ENCODE measurements around the gene TBC1D2B. TPM values are rescaled to one million over a fixed set of nuclear protein-coding genes. Genes with fewer than 3 reads are reported as not detected.
"Not testable (repeated sequence)": the region's sequence is repeated elsewhere in the genome, so short reads cannot be mapped to it uniquely, and the experiment has no call there.

Gene TBC1D2B
- polyA plus RNA-seq, 4 donors: 7.6 to 44.4 (median 11.9) TPM

- FAIRE-seq; H3K4me3 ChIP-seq (ENCODE audit: low read depth in 1 of 3, low read length in 3 of 3); H3K9me3 ChIP-seq (ENCODE audit: control insufficient read depth in 2 of 2, insufficient read depth in 1 of 2, low read depth in 1 of 2, low read length in 1 of 2); H3K27ac ChIP-seq (ENCODE audit: low read depth in 1 of 3, low read length in 2 of 3); H3K4me1 ChIP-seq (ENCODE audit: control insufficient read depth in 3 of 3, insufficient read depth in 2 of 3, low read depth in 1 of 3, low read length in 2 of 3); DNase-seq; H3K27me3 ChIP-seq (ENCODE audit: control insufficient read depth in 3 of 3, insufficient read depth in 3 of 3, low read length in 3 of 3); H3K36me3 ChIP-seq (ENCODE audit: control insufficient read depth in 3 of 3, insufficient read depth in 2 of 3, low read depth in 1 of 3, low read length in 3 of 3): not testable (repeated sequence)
- 86 to 92% (median 90%) methylated on average over 20 to 26 of the region's 26 CpGs for WGBS, 3 donors
Observed at GRCh38 chr15:77976760-77977525, 100.6 kb downstream of the TBC1D2B start.

- DNase-seq; H3K36me3 ChIP-seq (ENCODE audit: control insufficient read depth in 3 of 3, insufficient read depth in 2 of 3, low read depth in 1 of 3, low read length in 3 of 3); H3K9me3 ChIP-seq (ENCODE audit: control insufficient read depth in 2 of 2, insufficient read depth in 1 of 2, low read depth in 1 of 2, low read length in 1 of 2): not testable (repeated sequence)
Observed at GRCh38 chr15:77976095-77976450, 101.4 kb downstream of the TBC1D2B start.

GRCh38 chr15:77975332-77976094, 102.0 kb downstream of the TBC1D2B start:
- Histone ChIP-seq H3K27ac (ENCODE audit: low read depth in 1 of 3, low read length in 2 of 3) (no peak overlapping the region), H3K27me3 (ENCODE audit: control insufficient read depth in 3 of 3, insufficient read depth in 3 of 3, low read length in 3 of 3) (no peaks in the 10 kb centered on the region), H3K9me3 (ENCODE audit: control insufficient read depth in 2 of 2, insufficient read depth in 1 of 2, low read depth in 1 of 2, low read length in 1 of 2) (no peaks in the 10 kb centered on the region), H3K4me3 (ENCODE audit: low read depth in 1 of 3, low read length in 3 of 3) (no peak overlapping the region), H3K36me3 (ENCODE audit: control insufficient read depth in 3 of 3, insufficient read depth in 2 of 3, low read depth in 1 of 3, low read length in 3 of 3) (no peaks in the 10 kb centered on the region), H3K4me1 (ENCODE audit: control insufficient read depth in 3 of 3, insufficient read depth in 2 of 3, low read depth in 1 of 3, low read length in 2 of 3) (no peaks in the 10 kb centered on the region)
- FAIRE-seq (no peak), DNase-seq (no peak)
- 82 to 87% (median 87%) methylated on average over 22 to 26 of the region's 26 CpGs for WGBS, 3 donors

More at GRCh38 chr15:77976095-77976450, 101.4 kb downstream of the TBC1D2B start:
- WGBS, 3 donors: 91 to 98% (median 93%) methylated on average over 9 to 11 of the region's 11 CpGs
- not testable (repeated sequence) for H3K4me1 ChIP-seq (ENCODE audit: control insufficient read depth in 3 of 3, insufficient read depth in 2 of 3, low read depth in 1 of 3, low read length in 2 of 3); FAIRE-seq; H3K4me3 ChIP-seq (ENCODE audit: low read depth in 1 of 3, low read length in 3 of 3); H3K27me3 ChIP-seq (ENCODE audit: control insufficient read depth in 3 of 3, insufficient read depth in 3 of 3, low read length in 3 of 3); H3K27ac ChIP-seq (ENCODE audit: low read depth in 1 of 3, low read length in 2 of 3)

- Histone ChIP-seq H3K27ac (ENCODE audit: low read depth in 1 of 3, low read length in 2 of 3) (no peak overlapping the region), H3K4me1 (ENCODE audit: control insufficient read depth in 3 of 3, insufficient read depth in 2 of 3, low read depth in 1 of 3, low read length in 2 of 3) (no peaks in the 10 kb centered on the region), H3K4me3 (ENCODE audit: low read depth in 1 of 3, low read length in 3 of 3) (no peak overlapping the region), H3K27me3 (ENCODE audit: control insufficient read depth in 3 of 3, insufficient read depth in 3 of 3, low read length in 3 of 3) (no peaks in the 10 kb centered on the region), H3K36me3 (ENCODE audit: control insufficient read depth in 3 of 3, insufficient read depth in 2 of 3, low read depth in 1 of 3, low read length in 3 of 3) (no peaks in the 10 kb centered on the region), H3K9me3 (ENCODE audit: control insufficient read depth in 2 of 2, insufficient read depth in 1 of 2, low read depth in 1 of 2, low read length in 1 of 2) (no peaks in the 10 kb centered on the region)
- FAIRE-seq (no peak), DNase-seq (no peak)
- 78 to 87% (median 84%) methylated on average over 13 to 14 of the region's 14 CpGs for WGBS, 3 donors
Observed at GRCh38 chr15:77974416-77975331, 102.8 kb downstream of the TBC1D2B start.

GRCh38 chr15:77974098-77974414, 103.5 kb downstream of the TBC1D2B start:
- no peaks in the 10 kb centered on the region for H3K27me3 ChIP-seq (ENCODE audit: control insufficient read depth in 3 of 3, insufficient read depth in 3 of 3, low read length in 3 of 3)
- FAIRE-seq (no peak), DNase-seq (peak in 1 of 2 donors; percentile 38)
- H3K4me1 ChIP-seq (ENCODE audit: control insufficient read depth in 3 of 3, insufficient read depth in 2 of 3, low read depth in 1 of 3, low read length in 2 of 3): no peaks in the 10 kb centered on the region
- no peak overlapping the region for H3K4me3 ChIP-seq (ENCODE audit: low read depth in 1 of 3, low read length in 3 of 3)
- no peaks in the 10 kb centered on the region for H3K9me3 ChIP-seq (ENCODE audit: control insufficient read depth in 2 of 2, insufficient read depth in 1 of 2, low read depth in 1 of 2, low read length in 1 of 2)
- no peak overlapping the region for H3K27ac ChIP-seq (ENCODE audit: low read depth in 1 of 3, low read length in 2 of 3)
- WGBS, 3 donors: 17 to 38% (median 25%) methylated on average over 6 of the region's 6 CpGs
- no peaks in the 10 kb centered on the region for H3K36me3 ChIP-seq (ENCODE audit: control insufficient read depth in 3 of 3, insufficient read depth in 2 of 3, low read depth in 1 of 3, low read length in 3 of 3)

GRCh38 chr15:77973273-77974097, 104.0 kb downstream of the TBC1D2B start:
- not testable (repeated sequence) for H3K9me3 ChIP-seq (ENCODE audit: control insufficient read depth in 2 of 2, insufficient read depth in 1 of 2, low read depth in 1 of 2, low read length in 1 of 2); FAIRE-seq; H3K4me1 ChIP-seq (ENCODE audit: control insufficient read depth in 3 of 3, insufficient read depth in 2 of 3, low read depth in 1 of 3, low read length in 2 of 3); H3K27ac ChIP-seq (ENCODE audit: low read depth in 1 of 3, low read length in 2 of 3); H3K27me3 ChIP-seq (ENCODE audit: control insufficient read depth in 3 of 3, insufficient read depth in 3 of 3, low read length in 3 of 3); H3K36me3 ChIP-seq (ENCODE audit: control insufficient read depth in 3 of 3, insufficient read depth in 2 of 3, low read depth in 1 of 3, low read length in 3 of 3); DNase-seq; H3K4me3 ChIP-seq (ENCODE audit: low read depth in 1 of 3, low read length in 3 of 3)
- WGBS, 3 donors: 40 to 57% (median 46%) methylated on average over 5 to 10 of the region's 22 CpGs

- not testable (repeated sequence) for H3K9me3 ChIP-seq (ENCODE audit: control insufficient read depth in 2 of 2, insufficient read depth in 1 of 2, low read depth in 1 of 2, low read length in 1 of 2); H3K27me3 ChIP-seq (ENCODE audit: control insufficient read depth in 3 of 3, insufficient read depth in 3 of 3, low read length in 3 of 3); H3K4me1 ChIP-seq (ENCODE audit: control insufficient read depth in 3 of 3, insufficient read depth in 2 of 3, low read depth in 1 of 3, low read length in 2 of 3); FAIRE-seq; DNase-seq; H3K36me3 ChIP-seq (ENCODE audit: control insufficient read depth in 3 of 3, insufficient read depth in 2 of 3, low read depth in 1 of 3, low read length in 3 of 3); H3K27ac ChIP-seq (ENCODE audit: low read depth in 1 of 3, low read length in 2 of 3); H3K4me3 ChIP-seq (ENCODE audit: low read depth in 1 of 3, low read length in 3 of 3)
- WGBS, 3 donors: 48 to 68% (median 49%) methylated on average over 5 of the region's 6 CpGs
Observed at GRCh38 chr15:77972706-77973105, 104.8 kb downstream of the TBC1D2B start.

All from small intestine (tissue), 7 donors.